ENCODE data around the gene SOX10. TPM values are rescaled to one million over a fixed set of nuclear protein-coding genes. Genes with fewer than 3 reads are reported as not detected.

SOX10 gene
- total RNA-seq, 1 donor from 2014 or later = 3.2 TPM

- DNase-seq (ENCODE audit: extremely low spot score in 2 of 2) = no peak
- Histone ChIP-seq H3K4me3 (peak overlapping the region in 1 of 2 donors; percentile 21), H3K27ac (no peak overlapping the region), H3K9me3 (no peaks in the 10 kb centered on the region), H3K36me3 (no peaks in the 10 kb centered on the region), H3K27me3 (no peaks in the 10 kb centered on the region), H3K4me1 (no peaks in the 10 kb centered on the region)
- no peak for TF ChIP-seq POLR2AphosphoS5 (IDR thresholded peaks at IDR 0.05; ENCODE audit: insufficient read depth in 1 of 2, low read depth in 1 of 2)
- no peak for TF ChIP-seq CTCF (IDR thresholded peaks at IDR 0.05)
- no peak for TF ChIP-seq POLR2A (IDR thresholded peaks at IDR 0.05)
- intact Hi-C loops (cut with DNase I) = no loop called here
Measured at GRCh38 chr22:37982938-37983859, 1.2 kb downstream of the SOX10 start.

- intact Hi-C loops (cut with DNase I) = no loop called here
- Histone ChIP-seq H3K27ac (no peak overlapping the region), H3K4me1 (no peaks in the 10 kb centered on the region), H3K9me3 (no peaks in the 10 kb centered on the region), H3K36me3 (no peaks in the 10 kb centered on the region), H3K27me3 (no peaks in the 10 kb centered on the region), H3K4me3 (peak overlapping the region in 1 of 2 donors; percentile 21)
- TF ChIP-seq POLR2AphosphoS5 (IDR thresholded peaks at IDR 0.05; ENCODE audit: insufficient read depth in 1 of 2, low read depth in 1 of 2) (no peak), CTCF (IDR thresholded peaks at IDR 0.05) (no peak), POLR2A (IDR thresholded peaks at IDR 0.05) (no peak)
- no peak for DNase-seq (ENCODE audit: extremely low spot score in 2 of 2)
Measured at GRCh38 chr22:37982151-37982785, 2.1 kb downstream of the SOX10 start.

- TF ChIP-seq POLR2AphosphoS5 (IDR thresholded peaks at IDR 0.05; ENCODE audit: insufficient read depth in 1 of 2, low read depth in 1 of 2) = no peak
- no peak for TF ChIP-seq CTCF (IDR thresholded peaks at IDR 0.05)
- no peak for TF ChIP-seq POLR2A (IDR thresholded peaks at IDR 0.05)
- Histone ChIP-seq H3K27me3 (no peaks in the 10 kb centered on the region), H3K36me3 (no peaks in the 10 kb centered on the region), H3K27ac (no peak overlapping the region), H3K4me1 (no peaks in the 10 kb centered on the region), H3K9me3 (no peaks in the 10 kb centered on the region), H3K4me3 (peak overlapping the region in 1 of 2 donors; percentile 21)
- intact Hi-C loops (cut with DNase I) = no loop called here
- no peak for DNase-seq (ENCODE audit: extremely low spot score in 2 of 2)
Measured at GRCh38 chr22:37981282-37982011, 2.9 kb downstream of the SOX10 start.

- no peak for DNase-seq (ENCODE audit: extremely low spot score in 2 of 2)
- intact Hi-C loops (cut with DNase I) = no loop called here
- no peaks in the 10 kb centered on the region for H3K4me1 ChIP-seq
- peak overlapping the region in 1 of 2 donors; percentile 11 for H3K4me3 ChIP-seq
- no peaks in the 10 kb centered on the region for H3K36me3 ChIP-seq
- TF ChIP-seq POLR2AphosphoS5 (IDR thresholded peaks at IDR 0.05; ENCODE audit: insufficient read depth in 1 of 2, low read depth in 1 of 2) = no peak
- TF ChIP-seq CTCF (IDR thresholded peaks at IDR 0.05) = no peak
- TF ChIP-seq POLR2A (IDR thresholded peaks at IDR 0.05) = no peak
- no peak overlapping the region for H3K27ac ChIP-seq
- no peaks in the 10 kb centered on the region for H3K9me3 ChIP-seq
- no peaks in the 10 kb centered on the region for H3K27me3 ChIP-seq
Measured at GRCh38 chr22:37979782-37980181, 4.6 kb downstream of the SOX10 start.
